ENCODE results near the gene PSAPL1. TPM values are rescaled to one million over a fixed set of nuclear protein-coding genes. Genes with fewer than 3 reads are reported as not detected.

Gene PSAPL1
- total RNA-seq, 1 experiment from 2014 or later: not detected

DNA sequence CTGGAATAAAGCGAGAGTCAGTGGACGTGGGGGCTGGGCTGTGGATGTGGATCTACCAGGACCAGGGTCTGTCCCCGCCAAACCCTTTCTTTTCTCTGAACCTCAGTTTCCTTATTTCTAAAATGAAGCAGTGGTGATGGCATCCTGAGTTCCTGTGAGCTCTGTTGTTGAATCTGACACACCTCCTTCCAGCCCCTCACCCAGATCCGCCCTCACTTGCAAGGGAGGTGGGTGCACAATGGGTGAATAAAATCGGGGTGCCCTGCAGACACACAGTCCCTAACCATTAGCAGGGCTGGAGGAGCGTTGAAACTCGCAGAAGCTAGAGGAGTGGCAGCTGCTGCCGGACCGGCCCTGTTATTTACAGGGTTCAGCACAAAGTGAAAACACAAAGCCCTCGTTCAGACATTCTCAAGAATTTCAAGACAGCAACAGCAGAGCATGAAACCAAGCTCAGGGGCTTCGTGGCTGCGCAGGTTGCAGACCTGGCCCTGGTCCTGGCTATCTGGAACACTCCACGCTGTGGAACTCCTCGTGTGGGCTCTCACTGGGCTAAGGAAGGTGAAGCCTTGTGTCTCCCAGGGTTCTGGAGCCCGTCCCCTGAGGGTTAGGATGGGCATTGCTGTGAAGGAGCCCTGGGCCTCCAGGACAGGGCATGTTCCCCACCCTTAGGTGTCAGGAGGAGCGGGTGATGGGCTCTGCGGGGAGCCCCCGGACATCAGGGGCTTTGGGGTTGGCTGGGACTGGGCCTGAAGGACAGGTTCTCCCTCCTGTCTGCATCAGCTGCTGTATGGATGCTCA, 42.9 kb downstream of the PSAPL1 start:
- TF ChIP-seq TCF7L2 (IDR thresholded peaks at IDR 0.05; ENCODE audit: low read depth, low read length) (no peak), SIN3A (IDR thresholded peaks at IDR 0.05; ENCODE audit: borderline replicate concordance, insufficient read depth, low read depth, low read length) (no peak), POLR2AphosphoS5 (IDR thresholded peaks at IDR 0.05; ENCODE audit: low read depth, low read length) (no peak), REST (IDR thresholded peaks at IDR 0.05; ENCODE audit: insufficient read depth in 1 of 2, low read depth in 2 of 2, low read length in 1 of 2) (no peak)
- TF ChIP-seq, protein P1, sequence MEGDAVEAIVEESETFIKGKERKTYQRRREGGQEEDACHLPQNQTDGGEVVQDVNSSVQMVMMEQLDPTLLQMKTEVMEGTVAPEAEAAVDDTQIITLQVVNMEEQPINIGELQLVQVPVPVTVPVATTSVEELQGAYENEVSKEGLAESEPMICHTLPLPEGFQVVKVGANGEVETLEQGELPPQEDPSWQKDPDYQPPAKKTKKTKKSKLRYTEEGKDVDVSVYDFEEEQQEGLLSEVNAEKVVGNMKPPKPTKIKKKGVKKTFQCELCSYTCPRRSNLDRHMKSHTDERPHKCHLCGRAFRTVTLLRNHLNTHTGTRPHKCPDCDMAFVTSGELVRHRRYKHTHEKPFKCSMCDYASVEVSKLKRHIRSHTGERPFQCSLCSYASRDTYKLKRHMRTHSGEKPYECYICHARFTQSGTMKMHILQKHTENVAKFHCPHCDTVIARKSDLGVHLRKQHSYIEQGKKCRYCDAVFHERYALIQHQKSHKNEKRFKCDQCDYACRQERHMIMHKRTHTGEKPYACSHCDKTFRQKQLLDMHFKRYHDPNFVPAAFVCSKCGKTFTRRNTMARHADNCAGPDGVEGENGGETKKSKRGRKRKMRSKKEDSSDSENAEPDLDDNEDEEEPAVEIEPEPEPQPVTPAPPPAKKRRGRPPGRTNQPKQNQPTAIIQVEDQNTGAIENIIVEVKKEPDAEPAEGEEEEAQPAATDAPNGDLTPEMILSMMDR (IDR thresholded peaks at IDR 0.05): no peak
- H3K27me3 ChIP-seq (ENCODE audit: control insufficient read depth, insufficient read depth, low read length): no peaks in the 10 kb centered on the region
- ChIA-PET POLR2A (no interaction called here), CTCF (no interaction called here)
- no peaks in the 10 kb centered on the region for H3K9me3 ChIP-seq (ENCODE audit: control insufficient read depth, insufficient read depth, low read depth, low read length)
- no peaks in the 10 kb centered on the region for H3K4me1 ChIP-seq (ENCODE audit: control insufficient read depth, insufficient read depth, low read length)
- ATAC-seq (no peak), DNase-seq (ENCODE audit: low read depth, low spot score) (no peak)
- intact Hi-C loops (cut with micrococcal nuclease; ENCODE audit: unreplicated experiment): no loop called here
- no peak overlapping the region for H3K27ac ChIP-seq (ENCODE audit: low read length)
- no TSS peak for BruUV-seq (replicated peaks)
- no peak overlapping the region for H3K4me3 ChIP-seq (ENCODE audit: low read depth in 2 of 2, low read length in 2 of 2)
- in situ Hi-C loops (cut with HindIII; ENCODE audit: low pct_unique_long_range_greater_than_20kb, low sequenced_read_pairs): no loop called here
- no peaks in the 10 kb centered on the region for H3K36me3 ChIP-seq (ENCODE audit: control insufficient read depth, insufficient read depth, low read length)

DNA sequence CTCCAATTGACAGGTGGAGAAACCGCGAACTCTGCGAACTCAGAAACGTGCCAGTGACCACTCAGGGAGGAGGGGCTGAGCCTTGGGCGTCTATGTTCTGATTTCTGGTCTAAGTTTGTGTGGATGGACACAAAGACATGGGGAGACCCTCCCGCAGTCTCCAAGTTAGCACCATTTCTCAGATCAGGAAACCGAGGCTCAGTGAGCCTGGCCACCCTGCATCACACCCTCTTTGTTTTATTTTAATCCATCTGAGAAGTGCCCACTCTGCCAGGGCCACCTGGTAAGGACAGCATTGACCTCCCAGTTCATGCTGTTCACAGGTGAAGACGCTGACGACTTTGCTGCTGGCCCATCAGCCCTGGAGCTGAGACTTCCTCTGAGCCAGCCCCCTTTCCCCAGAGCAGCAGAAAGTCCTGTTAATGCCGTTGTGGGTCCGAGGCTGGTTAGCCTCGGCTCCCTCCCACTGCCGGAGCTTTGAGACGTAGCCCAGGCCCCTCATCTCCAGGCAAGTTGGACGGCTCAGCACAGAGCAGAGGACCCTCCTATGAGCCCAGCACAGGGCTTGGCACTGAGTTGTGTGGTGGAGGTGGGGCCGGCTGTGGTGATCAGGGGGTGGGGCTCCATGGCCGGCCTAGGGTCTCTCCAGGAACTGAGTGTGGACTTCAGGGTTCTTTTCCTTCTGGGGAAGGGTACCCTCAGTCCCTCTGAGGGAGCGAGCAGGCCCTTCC, 43.7 kb downstream of the PSAPL1 start:
- ATAC-seq (no peak), DNase-seq (ENCODE audit: low read depth, low spot score) (no peak)
- Histone ChIP-seq H3K9me3 (ENCODE audit: control insufficient read depth, insufficient read depth, low read depth, low read length) (no peaks in the 10 kb centered on the region), H3K4me3 (ENCODE audit: low read depth in 2 of 2, low read length in 2 of 2) (no peak overlapping the region), H3K27ac (ENCODE audit: low read length) (no peak overlapping the region), H3K27me3 (ENCODE audit: control insufficient read depth, insufficient read depth, low read length) (no peaks in the 10 kb centered on the region), H3K4me1 (ENCODE audit: control insufficient read depth, insufficient read depth, low read length) (no peaks in the 10 kb centered on the region), H3K36me3 (ENCODE audit: control insufficient read depth, insufficient read depth, low read length) (no peaks in the 10 kb centered on the region)
- intact Hi-C loops (cut with micrococcal nuclease; ENCODE audit: unreplicated experiment): no loop called here
- in situ Hi-C loops (cut with HindIII; ENCODE audit: low pct_unique_long_range_greater_than_20kb, low sequenced_read_pairs): no loop called here
- no TSS peak for BruUV-seq (replicated peaks)
- TF ChIP-seq, protein P1 (IDR thresholded peaks at IDR 0.05): no peak
- TF ChIP-seq SIN3A (IDR thresholded peaks at IDR 0.05; ENCODE audit: borderline replicate concordance, insufficient read depth, low read depth, low read length) (no peak), POLR2AphosphoS5 (IDR thresholded peaks at IDR 0.05; ENCODE audit: low read depth, low read length) (no peak), REST (IDR thresholded peaks at IDR 0.05; ENCODE audit: insufficient read depth in 1 of 2, low read depth in 2 of 2, low read length in 1 of 2) (no peak), TCF7L2 (IDR thresholded peaks at IDR 0.05; ENCODE audit: low read depth, low read length) (no peak)
- ChIA-PET POLR2A (no interaction called here), CTCF (no interaction called here)
